GM15510 (cell line): ENCODE results near the gene CD9.

Experiments used
- POLR2A ChIP-seq: IDR thresholded peaks from 3 replicates; pipeline ENCODE4 v1.6.1; 2011; ENCODE audit warnings: borderline replicate concordance; ENCODE audit not compliant: insufficient read length; ENCODE audit errors: extremely low read depth

CD9 gene

GRCh38 chr12:6177642-6178358 is 22.4 kb upstream of the CD9 start:
- TF ChIP-seq POLR2A = no peak

DNA sequence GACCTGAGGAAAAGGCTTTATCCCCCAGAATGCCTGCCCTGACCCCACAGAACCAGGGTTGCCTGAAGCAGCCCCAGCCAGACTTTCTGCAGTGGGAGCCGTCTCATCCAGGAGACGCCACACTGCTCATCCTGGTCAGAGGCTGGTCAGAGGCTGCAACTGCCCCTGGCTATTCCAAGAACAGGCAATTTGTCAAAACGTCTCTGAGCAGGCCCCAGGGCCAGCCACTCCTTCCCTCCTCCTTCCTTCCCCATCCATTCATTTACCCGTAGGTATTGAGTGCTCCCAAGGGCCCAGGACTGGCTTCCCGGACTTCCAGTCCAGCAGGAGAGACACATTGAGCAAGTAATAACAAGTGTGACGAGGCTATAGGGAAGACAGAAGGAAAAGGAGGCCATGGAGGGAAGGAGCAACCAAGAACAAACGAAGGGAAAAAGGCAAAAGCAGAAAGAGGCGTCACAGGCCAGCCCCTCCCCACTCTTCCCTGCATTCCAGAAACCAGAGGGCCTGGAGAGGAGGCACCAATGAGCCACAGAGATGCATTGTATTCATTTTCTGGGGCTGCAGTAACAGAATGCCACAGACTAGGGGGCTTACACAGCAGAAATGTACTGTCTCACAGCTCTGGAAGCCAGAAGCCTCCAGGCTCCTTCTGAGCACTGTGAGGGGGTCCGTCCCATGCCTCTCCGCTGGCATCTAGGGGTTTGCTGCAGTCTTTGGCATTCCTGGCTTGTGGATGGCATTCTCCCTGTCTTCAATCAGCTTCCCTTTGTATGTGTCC is 21.0 kb upstream of the CD9 start:
- TF ChIP-seq POLR2A = no peak

DNA sequence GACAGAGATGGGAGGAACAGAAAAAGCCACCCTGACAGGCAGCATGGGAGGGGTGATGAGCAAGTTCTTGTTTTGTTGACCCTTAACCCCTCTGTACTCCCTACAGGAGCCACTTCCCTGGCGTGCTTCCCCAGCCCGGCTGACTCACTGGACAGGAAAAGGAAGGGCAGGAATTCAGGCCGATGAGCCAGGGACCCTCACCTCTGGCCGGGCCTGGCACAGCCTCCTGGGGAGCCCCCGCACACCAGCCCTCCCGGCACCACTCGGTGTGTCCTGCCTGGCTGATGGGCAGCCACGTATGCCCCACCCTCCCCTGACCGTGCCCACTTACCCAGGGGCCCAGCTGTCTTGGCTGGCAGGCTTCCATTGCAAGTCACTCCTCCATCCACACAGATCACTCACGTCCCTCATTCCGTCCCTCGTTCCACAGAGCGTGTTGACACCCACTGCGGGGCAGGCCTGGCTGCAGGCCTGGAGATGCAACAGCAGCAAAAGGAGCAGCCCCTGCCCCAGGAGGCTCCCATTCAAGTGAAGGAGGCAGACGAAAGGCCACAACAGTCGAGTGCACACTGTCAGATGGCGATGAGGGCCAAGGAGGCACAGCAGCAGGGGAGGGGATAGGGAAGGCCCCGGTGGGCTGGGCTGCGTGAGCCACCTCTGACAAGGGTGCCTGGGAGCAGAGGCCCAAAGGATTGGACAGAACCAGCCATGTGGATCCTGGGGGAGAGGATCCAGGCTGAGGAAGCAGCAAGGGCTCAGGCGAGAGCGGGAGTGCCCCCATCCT is 19.7 kb upstream of the CD9 start:
- no peak for TF ChIP-seq POLR2A

DNA sequence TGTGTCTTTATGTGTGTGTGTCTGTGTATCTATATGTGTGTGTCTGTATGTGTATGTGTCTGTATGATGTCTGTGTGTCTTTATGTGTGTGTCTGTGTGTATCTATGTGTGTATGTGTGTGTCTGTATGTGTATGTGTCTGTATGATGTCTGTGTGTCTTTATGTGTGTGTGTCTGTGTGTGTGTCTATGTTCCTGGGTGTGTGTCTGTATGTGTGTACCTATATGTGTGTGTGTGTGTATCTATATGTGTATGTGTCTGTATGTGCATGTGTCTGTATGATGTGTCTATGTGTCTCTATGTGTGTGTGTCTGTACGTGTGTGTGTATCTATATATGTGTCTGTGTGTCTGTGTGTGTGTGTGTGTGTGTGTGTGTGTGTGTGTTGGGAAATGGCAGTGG is 19.0 kb upstream of the CD9 start:
- TF ChIP-seq POLR2A = no peak

- TF ChIP-seq POLR2A = no peak
Observed at GRCh38 chr12:6181583-6182278, 18.5 kb upstream of the CD9 start.

DNA sequence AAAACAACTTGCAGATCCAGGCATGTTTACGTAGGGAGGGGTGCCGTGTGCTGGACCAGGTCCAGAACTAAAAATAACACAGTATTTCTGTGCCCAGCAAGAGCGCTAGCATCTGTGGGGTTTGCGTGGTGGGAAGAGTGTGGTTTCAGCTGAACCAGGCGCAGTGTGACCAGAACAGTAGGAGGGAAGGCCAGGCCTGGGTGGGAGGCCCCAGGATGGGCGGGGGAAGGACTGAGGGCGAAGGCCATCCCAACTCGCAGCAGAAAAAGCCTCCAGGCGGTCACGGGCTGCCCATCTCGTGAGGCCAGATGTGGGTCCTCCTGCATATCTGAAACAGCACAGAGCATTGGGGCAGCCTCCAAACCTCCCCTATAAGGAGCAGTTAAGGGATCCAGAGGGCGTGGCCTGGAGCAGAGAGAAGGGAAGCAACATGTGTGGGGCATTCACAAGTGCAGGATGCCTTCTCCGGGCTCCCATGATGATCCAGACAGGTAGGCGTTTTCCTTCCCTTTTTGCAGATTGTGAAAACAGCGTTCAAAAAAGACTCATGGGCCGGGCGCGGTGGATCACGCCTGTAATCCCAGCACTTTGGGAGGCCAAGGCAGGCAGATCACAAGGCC is 17.8 kb upstream of the CD9 start:
- TF ChIP-seq POLR2A = no peak

DNA sequence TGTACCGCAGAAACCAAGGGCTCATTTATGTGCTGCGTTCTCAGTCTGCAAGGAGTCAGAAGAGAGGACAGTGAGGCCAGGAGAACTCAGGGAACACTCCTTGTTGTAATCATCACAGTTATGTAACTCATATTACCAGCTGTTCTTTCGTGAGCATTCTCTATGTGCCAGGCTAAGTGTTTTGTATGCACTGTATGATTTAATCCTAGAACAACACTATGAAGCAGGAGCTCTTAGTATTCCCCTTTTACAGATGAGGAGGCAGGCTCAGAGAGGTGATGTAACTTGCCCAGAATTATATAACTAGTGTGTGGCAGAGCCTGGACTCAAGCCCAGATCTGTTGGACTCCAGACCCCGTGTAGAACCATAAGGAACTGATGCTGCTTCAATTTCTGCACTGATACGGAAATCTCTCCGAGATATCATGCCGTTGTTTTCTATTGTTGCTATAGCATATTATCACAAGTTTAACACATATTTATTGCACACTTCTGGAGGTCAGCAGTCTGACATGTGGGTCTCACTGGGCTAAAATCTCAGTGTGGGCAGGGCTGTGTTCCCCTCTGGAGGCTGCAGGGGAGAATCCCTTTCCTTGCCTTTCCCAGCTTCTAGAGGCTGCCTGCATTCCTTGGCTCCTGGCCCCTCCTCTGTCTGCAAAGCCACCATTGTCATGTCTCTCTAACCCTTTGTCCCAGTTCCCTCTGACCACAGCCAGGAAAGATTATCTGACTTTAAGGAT is 16.3 kb upstream of the CD9 start:
- TF ChIP-seq POLR2A = no peak

DNA sequence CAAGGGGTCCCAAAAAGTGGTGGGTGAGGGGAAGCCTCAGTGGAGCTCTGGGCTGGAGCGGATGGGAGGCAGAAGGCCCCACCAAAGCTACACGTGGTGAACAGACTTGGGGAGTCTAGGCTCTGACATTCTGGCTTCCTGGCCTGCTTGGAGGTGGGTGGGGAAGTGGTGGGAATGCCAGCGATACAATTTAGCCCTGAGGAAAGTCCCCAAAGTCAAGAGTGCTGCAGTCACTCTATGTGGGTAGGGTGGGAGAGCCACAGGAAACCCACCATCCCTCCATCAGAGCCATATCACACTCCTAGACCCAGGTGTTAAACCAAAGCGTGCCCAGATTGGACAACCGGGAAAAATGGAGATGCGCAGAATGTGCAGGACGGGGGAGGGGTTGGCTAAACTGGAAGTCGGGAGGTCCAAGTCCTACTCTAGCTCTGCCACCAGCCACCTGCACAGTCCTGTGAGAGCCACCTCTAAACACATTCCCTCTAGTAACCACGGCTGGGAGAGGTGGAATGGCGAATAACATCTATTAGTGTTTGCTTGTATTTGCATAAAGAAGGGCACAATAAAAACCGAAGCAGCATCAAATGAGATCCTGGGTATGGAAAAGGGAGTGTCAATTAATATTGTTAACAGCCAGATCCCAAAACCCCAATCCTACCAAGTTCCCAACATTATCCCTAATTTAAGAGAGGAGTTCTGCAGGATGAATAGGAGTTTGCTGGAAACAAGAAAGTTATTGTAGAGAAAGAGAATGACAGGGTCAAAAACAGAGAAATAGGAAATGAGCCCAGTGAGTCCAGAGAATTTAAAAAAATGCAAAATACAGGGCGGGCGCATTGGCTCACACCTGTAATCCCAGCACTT is 14.0 kb upstream of the CD9 start:
- TF ChIP-seq POLR2A = no peak

GRCh38 chr12:6187948-6188793 is 12.0 kb upstream of the CD9 start:
- no peak for TF ChIP-seq POLR2A

DNA sequence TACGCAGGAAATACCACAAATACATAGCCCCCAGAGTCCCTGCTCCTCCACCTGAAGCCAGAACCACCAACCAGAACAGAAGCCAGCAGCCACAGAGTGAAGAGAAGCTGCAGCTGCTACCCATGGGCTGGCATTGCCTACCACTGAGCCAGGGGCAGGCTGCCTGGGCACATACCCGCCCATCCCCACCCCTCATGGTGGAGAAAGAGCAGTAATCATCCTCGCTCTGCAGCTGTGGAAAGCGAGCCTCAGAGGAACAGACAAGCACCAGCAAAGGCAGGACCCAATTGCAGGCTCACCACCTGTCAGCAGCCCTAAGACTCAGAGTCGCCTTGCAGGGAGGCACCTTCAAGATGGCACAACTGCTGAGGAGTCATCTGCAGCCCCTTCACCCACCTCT is 11.2 kb upstream of the CD9 start:
- no peak for TF ChIP-seq POLR2A

DNA sequence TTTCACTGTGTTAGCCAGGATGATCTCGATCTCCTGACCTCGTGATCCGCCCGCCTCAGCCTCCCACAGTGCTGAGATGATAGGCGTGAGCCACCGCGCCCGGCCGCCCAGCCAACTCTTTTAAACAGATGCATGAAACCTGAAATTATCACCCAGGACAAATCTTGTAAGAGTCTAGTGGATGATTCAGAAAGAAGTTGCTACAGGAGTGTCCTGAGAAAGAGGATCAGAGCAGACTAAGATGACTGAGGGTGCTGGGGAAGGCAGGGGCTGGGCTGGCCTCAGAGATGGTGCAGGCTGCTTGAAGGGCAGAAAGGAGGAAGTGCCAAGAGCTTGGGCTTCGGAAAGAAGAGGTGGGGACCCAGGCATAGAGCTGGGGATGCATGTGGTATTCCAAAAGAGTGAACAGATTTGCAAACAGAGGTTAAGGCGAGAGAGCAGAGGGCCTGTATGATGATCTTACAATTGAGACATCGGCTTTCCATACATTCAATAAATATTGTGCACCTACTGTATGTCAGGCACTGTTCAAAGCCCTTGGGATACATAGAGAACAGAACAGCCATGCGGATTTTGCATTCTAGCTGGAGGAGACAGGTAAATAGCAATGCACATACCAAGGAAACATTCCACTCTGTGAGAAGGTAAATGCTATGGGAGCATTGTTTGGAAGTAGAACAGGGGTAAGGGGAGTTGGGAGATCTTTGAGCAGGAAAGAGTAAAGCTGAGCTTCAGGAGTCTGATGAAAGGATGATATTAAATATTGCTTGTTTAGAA is 7.4 kb upstream of the CD9 start:
- TF ChIP-seq POLR2A = no peak

DNA sequence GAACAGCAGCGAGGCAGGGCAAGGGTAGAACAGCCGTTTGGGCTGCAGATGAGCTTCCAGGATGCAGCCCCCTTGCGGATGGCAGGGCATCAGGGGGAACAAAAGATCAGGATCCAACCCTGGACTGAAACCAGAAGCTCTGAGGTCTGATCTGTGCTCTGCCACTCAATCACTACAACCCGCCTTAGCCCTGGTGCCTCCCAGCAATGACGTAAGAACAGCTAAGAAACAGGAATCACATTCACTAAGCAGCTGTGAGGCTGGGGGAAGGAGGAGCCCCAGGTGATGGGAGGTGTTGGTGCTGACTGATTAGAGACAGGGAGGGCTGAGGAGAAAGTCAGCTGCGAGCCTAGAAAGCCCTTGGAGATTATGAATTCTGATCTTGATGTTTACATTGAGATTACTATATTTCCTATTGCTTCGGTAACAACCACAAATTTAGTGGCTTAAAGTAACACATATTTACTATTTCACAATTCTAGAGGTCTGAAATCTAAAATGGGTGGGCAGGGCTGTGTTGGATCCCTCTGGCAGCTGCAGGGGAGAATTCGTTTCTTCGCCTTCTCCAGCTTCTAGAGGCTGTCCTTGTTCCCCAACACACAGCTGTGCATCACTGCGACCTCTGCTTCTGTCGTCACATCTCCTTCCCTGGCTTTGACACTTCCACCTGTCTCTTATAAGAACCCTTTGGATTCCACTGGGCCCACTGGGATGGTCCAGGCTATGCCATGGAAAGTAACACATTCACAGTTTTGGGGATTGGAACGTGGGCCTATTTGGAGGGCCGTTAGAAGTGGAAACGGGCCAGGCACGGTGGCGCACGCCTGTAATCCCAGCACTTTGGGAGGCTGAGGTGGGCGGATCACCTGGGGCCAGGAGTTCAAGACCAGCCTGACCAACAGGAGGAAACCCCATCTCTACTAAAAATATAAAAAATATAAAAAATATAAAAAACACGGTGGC is 6.1 kb upstream of the CD9 start:
- TF ChIP-seq POLR2A = no peak
